ENCODE results near the gene DLGAP1.

- TF ChIP-seq FOXA1 (IDR thresholded peaks at IDR 0.05) (no peak), SP1 (IDR thresholded peaks at IDR 0.05) (no peak), NFRKB (IDR thresholded peaks at IDR 0.05) (no peak), FOXM1 (IDR thresholded peaks at IDR 0.05; ENCODE audit: borderline replicate concordance) (no peak), BHLHE40 (IDR thresholded peaks at IDR 0.05; ENCODE audit: borderline replicate concordance) (no peak), CTBP1 (IDR thresholded peaks at IDR 0.05; ENCODE audit: borderline replicate concordance) (no peak)
Observed at GRCh38 chr18:3450012-3450798, 1004.9 kb downstream of the DLGAP1 start, which contains the start of gene TGIF1.
